ENCODE data around the gene LYPD6.
"Not testable (repeated sequence)": the region's sequence is repeated elsewhere in the genome, so short reads cannot be mapped to it uniquely, and the experiment has no call there.

LYPD6 gene

DNA sequence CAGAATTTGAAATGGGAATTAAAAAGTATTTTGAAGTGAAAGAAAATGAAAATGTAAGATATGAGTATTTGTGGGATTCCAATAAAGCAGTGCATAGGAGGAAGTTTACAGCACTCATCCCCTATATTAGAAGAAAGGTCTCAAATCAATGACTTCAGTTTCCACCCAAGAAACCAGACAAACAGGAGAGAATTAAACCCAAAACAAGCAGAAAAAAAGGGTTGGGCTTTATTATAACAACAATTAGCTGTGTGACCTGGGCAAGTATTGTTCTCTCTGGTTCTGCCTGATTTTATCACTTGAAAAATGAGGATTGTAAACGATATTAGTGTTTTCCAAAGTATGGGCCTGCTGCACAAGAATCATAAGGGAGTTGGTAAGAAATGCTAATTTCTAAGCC lies 18.3 kb upstream of the LYPD6 start:
- no peak for DNase-seq (ENCODE audit: low read depth)
- TF ChIP-seq, protein P1, sequence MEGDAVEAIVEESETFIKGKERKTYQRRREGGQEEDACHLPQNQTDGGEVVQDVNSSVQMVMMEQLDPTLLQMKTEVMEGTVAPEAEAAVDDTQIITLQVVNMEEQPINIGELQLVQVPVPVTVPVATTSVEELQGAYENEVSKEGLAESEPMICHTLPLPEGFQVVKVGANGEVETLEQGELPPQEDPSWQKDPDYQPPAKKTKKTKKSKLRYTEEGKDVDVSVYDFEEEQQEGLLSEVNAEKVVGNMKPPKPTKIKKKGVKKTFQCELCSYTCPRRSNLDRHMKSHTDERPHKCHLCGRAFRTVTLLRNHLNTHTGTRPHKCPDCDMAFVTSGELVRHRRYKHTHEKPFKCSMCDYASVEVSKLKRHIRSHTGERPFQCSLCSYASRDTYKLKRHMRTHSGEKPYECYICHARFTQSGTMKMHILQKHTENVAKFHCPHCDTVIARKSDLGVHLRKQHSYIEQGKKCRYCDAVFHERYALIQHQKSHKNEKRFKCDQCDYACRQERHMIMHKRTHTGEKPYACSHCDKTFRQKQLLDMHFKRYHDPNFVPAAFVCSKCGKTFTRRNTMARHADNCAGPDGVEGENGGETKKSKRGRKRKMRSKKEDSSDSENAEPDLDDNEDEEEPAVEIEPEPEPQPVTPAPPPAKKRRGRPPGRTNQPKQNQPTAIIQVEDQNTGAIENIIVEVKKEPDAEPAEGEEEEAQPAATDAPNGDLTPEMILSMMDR (conservative IDR thresholded peaks at IDR 0.05; ENCODE audit: low read depth, low read length), result no peak
- H3K4me3 ChIP-seq (ENCODE audit: low read length), result no peak overlapping the region

DNA sequence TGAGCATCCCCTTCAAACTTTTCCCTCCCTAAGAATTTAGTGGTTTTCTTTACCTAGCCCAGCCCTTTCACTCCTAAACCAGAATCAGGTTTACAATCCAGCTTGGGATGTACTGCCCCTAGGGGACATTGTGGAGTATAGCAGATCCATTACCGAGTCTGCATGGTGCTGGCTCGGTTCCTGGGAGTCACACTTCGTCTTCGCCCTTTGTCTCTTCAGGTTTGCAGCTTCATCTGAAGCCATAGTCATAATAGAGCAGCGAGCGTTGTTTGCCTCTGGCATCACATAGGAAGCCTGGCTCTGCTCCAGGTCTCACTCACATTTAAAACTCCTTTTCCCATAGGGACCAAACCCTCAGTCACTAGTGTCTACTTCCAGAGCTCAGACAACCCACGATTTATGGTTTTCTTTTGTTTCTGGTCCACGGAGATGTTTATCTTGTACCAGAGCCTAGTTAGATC lies 16.8 kb upstream of the LYPD6 start:
- no peak overlapping the region for H3K4me3 ChIP-seq (ENCODE audit: low read length)
- no peak for DNase-seq (ENCODE audit: low read depth)
- TF ChIP-seq, protein P1 (conservative IDR thresholded peaks at IDR 0.05; ENCODE audit: low read depth, low read length), result peak; percentile 94

DNA sequence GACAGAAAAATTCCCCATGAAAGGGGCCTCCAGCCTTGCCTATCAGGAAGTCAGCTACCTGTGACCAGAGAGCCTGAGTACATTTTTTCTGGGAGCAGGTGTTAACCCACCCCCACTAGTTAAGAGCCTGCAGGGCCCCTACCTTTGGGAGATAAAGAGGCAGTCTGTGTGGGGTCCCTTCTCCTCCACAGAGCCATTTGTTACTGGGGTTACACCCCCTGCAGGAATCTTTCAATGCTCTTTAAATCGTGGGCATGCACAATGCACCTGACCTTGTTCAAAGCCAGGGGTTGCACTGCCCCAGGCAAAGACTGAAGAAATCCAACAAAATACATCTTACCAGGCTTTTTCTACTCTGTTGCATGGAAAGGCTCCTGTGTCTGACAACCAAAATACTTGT lies 15.7 kb upstream of the LYPD6 start:
- TF ChIP-seq, protein P1 (conservative IDR thresholded peaks at IDR 0.05; ENCODE audit: low read depth, low read length), result no peak
- no peak for DNase-seq (ENCODE audit: low read depth)
- H3K4me3 ChIP-seq (ENCODE audit: low read length), result no peak overlapping the region

DNA sequence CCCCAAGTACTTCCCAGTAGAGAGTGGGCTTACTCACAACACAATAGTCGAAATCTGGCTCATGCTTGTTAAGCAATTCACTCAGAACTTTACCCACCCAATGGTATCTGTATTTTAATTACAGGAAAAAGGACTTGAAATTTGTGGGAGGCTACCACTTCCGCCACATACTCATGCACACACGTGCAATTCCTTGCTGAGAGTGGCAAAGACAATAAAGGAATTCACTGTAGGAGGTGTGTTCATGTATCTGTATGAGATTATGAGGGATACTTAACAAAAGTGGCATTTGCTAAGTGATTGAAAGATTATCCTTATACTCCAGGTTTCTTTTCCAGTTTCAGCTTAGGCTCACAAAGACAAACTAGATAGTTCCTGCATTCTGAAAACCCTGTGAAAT lies 14.9 kb upstream of the LYPD6 start:
- TF ChIP-seq, protein P1 (conservative IDR thresholded peaks at IDR 0.05; ENCODE audit: low read depth, low read length), result no peak
- DNase-seq (ENCODE audit: low read depth), result no peak
- H3K4me3 ChIP-seq (ENCODE audit: low read length), result no peak overlapping the region

DNA sequence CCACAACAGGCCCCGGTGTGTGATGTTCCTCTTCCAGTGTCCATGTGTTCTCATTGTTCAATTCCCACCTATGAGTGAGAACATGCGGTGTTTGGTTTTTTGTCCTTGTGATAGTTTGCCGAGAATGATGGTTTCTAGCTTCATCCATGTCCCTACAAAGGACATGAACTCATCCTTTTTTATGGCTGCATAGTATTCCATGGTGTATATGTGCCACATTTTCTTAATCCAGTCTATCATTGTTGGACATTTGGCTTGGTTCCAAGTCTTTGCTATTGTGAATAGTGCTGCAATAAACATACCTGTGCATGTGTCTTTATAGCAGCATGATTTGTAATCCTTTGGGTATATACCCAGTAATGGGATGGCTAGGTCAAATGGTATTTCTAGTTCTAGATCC lies 11.8 kb upstream of the LYPD6 start:
- H3K4me3 ChIP-seq (ENCODE audit: low read length); DNase-seq (ENCODE audit: low read depth): not testable (repeated sequence)

DNA sequence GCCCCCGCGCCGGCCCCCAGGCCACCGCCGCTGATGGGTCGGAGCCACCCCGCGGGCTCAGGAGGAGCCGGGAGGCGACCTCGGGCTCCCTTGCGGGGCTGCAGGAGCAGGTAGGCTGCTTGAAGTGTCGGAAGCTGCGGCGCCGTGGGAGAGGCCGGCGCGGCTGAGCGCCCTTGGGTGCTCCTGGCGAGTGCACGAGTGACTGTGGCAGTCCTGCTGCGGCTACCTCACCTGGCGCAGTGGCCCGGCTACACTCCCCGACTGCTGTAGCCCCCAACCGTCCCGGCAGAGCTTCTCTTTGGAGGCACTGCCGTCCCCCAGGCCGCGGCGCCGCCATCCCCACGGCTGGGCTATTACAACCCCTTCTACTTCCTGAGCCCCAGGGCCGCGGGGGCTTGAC lies 10.0 kb upstream of the LYPD6 start:
- peak overlapping the region; percentile 6 for H3K4me3 ChIP-seq (ENCODE audit: low read length)
- TF ChIP-seq, protein P1 (conservative IDR thresholded peaks at IDR 0.05; ENCODE audit: low read depth, low read length), result no peak
- no peak for DNase-seq (ENCODE audit: low read depth)

DNA sequence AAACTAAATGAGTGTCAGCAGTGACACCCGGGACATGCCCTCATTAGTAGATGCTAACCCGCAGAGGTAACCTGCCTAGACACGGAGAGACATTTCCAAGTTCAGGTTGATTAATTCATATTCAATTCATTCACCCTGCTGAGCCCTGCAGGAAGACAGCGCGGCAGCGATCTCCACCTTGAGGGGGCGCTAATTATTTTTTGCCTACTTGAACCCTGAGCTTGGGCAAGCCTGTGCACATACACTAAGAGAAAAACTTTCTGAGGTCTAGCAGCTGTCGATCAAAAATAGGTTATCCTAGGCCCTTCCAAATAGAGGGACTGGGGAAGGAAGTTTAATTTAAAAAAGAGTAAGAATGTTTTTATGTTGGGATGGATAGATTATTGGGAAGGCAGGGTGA lies 1.3 kb upstream of the LYPD6 start:
- peak overlapping the region; percentile 72 for H3K4me3 ChIP-seq (ENCODE audit: low read length)
- TF ChIP-seq, protein P1 (conservative IDR thresholded peaks at IDR 0.05; ENCODE audit: low read depth, low read length), result peak; percentile 65
- DNase-seq (ENCODE audit: low read depth), result no peak
